ENCODE data around the gene SHLD2. TPM values are rescaled to one million over a fixed set of nuclear protein-coding genes. Genes with fewer than 3 reads are reported as not detected.

SHLD2 gene
- 10 to 100 TPM; 37.6 to 38.2 TPM for total RNA-seq

DNA sequence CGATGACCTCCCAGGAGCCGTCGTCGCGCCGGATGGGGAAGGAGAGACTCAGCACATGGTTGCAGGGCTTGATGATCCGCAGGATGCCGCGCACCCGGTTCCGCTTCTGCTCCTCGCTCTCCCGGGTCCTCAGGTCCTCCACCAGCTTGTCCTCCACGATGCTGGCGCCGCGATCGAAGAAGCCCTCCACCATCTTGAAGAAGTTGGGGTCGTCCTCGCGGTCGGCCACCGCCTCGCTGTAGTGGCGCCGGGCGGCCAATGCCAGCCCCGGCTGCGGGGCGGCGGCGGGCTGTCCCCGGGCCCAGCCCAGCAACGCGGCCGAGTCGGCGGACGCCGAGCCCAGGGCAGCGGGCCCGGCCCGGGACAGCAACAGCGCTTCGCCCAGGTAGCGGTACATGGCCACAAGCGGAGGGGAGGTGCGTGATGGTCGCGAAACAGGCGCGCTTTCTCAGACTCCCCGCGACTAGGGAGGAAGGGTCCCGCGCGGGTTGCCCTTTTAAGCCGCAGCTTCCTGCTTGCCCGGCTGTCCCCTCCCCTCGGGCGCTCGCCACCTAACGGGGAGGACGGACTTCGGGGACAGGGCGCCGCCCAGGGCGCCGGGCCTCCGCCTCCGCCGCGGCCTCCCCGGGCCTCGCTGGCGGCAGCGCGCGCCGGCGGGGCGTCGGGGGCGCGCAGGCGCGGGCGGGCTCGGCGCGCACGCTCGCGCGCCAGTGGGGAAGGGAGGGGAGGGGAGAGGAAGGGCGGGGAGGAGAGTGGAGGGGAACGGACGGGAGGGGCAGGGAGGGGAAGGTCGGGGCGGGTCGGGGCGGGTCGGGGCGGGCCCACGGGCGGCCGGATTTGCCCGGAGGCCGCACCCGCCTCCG, at the start of gene SHLD2, which contains the start of gene GLUD1:
TSS of gene SHLD2 (plus strand) at position 834 of the 863 bp plus-strand sequence. CDS start 56,149 bp downstream, outside the sequence.
TSS of gene GLUD1 (minus strand) at position 471 of the 863 bp plus-strand sequence. CDS start at position 397, 74 bp downstream.

DNA sequence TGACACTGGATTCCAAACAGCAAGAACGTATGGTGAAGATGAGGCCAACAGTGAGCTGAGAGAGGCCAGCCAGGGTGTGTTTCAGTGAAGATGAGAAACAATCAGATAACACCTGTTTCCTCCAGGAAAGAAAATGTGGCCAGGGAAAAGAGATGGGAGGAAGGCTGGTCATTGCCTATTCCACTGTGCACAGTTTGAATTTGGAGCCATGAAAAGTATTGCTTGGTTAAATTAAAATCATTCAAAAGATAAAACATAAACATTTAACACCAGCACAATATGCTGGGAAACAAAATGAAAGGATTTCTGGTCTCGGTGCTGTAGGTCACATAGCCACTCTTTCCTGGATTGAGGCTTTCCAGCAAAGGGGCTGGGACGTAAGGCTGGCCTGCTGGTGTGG, 130.1 kb downstream of the SHLD2 start, which contains the start of gene NUTM2A:
TSS of gene NUTM2A (plus strand) at position 301 of the 400 bp plus-strand sequence. CDS start 383 bp downstream, outside the sequence.

Other genes starting within 250 kb of the SHLD2 start
- under 1 TPM; 0.69 to 1.00 TPM for gene MMRN2, start 137.6 kb upstream of the SHLD2 start, total RNA-seq
- gene SNCG, start 136.6 kb upstream of the SHLD2 start, total RNA-seq, result not detected
- gene ADIRF, start 126.7 kb upstream of the SHLD2 start, total RNA-seq, result not detected
- gene FAM25A, start 74.9 kb upstream of the SHLD2 start, total RNA-seq, result not detected
- 100 to 1,000 TPM; 114 to 200 TPM for gene GLUD1, start 363 bp upstream of the SHLD2 start, total RNA-seq
- gene NUTM2A, start 130.2 kb downstream of the SHLD2 start, total RNA-seq, result under 1 TPM; 0.33 to 0.34 TPM

Data from melanocyte of skin (primary cell).